Mesothelial cell of epicardium (in vitro differentiated cells): ENCODE data around the gene NDST3. TPM values are rescaled to one million over a fixed set of nuclear protein-coding genes. Genes with fewer than 3 reads are reported as not detected.
"Not testable (repeated sequence)": the region's sequence is repeated elsewhere in the genome, so short reads cannot be mapped to it uniquely, and the experiment has no call there.

Source experiments
- DNase-seq, 2 experiments: peaks; one replicate each; pipeline ENCODE4 v3.0.0; 2021; ENCODE audit warnings: low spot score in 2 of 2; ENCODE audit not compliant: unreplicated experiment in 2 of 2
- H3K27ac Mint-ChIP-seq: 2 replicates; pipeline ENCODE4 v1.8.0; 2021; ENCODE audit warnings: mixed read lengths
- H3K27me3 Mint-ChIP-seq: 2 replicates; pipeline ENCODE4 v1.8.0; 2021; ENCODE audit warnings: low read depth, mixed read lengths
- H3K36me3 Mint-ChIP-seq: 2 replicates; pipeline ENCODE4 v1.8.0; 2021; ENCODE audit warnings: mixed read lengths
- H3K4me1 Mint-ChIP-seq: 2 replicates; pipeline ENCODE4 v1.8.0; 2021; ENCODE audit warnings: mixed read lengths
- H3K4me3 Mint-ChIP-seq: 2 replicates; pipeline ENCODE4 v1.8.0; 2021; ENCODE audit warnings: mild to moderate bottlenecking, moderate library complexity, mixed read lengths
- H3K9me3 Mint-ChIP-seq: 2 replicates; pipeline ENCODE4 v1.8.0; 2021; ENCODE audit warnings: mixed read lengths
- total RNA-seq: library from RNA; stranded (reverse); gene quantifications from 3 replicates; pipeline ENCODE4 v1.2.1, GENCODE V29; 2021
- TF ChIP-seq, protein P1 (sequence below): fragments of 200-600 bp; sonication (generic); IDR thresholded peaks from one replicate; pipeline ENCODE4 v1.5.0; 2021; ENCODE audit warnings: antibody characterized with exemption; ENCODE audit not compliant: unreplicated experiment

The NDST3 gene
- total RNA-seq, 1 donor from 2014 or later: 5.1 TPM

DNA sequence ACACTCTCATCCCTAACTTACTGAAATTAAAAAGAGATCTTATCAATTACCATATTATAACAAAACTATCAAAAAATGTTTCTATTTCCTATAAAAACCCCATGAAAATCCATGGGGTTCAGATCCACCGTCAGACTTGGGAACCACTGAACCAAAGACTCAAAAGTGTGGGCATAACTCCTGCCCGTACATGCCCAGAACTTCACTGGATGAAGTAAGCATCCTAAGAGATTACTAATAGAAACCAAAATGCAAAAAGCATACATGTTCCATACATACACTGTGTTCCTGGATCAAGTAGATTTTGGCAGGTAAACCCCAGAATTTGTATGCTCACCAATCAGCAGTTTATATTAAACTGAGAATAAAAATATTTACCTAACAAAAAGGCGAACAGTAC is 252.4 kb downstream of the NDST3 start:
- Mint-ChIP-seq H3K27me3 (no peaks in the 10 kb centered on the region), H3K27ac (no peak overlapping the region), H3K36me3 (no peaks in the 10 kb centered on the region), H3K9me3 (no peaks in the 10 kb centered on the region), H3K4me1 (peaks cover 36% of the 10 kb centered on the region), H3K4me3 (no peak overlapping the region)
- DNase-seq: no peak
- TF ChIP-seq, protein P1, sequence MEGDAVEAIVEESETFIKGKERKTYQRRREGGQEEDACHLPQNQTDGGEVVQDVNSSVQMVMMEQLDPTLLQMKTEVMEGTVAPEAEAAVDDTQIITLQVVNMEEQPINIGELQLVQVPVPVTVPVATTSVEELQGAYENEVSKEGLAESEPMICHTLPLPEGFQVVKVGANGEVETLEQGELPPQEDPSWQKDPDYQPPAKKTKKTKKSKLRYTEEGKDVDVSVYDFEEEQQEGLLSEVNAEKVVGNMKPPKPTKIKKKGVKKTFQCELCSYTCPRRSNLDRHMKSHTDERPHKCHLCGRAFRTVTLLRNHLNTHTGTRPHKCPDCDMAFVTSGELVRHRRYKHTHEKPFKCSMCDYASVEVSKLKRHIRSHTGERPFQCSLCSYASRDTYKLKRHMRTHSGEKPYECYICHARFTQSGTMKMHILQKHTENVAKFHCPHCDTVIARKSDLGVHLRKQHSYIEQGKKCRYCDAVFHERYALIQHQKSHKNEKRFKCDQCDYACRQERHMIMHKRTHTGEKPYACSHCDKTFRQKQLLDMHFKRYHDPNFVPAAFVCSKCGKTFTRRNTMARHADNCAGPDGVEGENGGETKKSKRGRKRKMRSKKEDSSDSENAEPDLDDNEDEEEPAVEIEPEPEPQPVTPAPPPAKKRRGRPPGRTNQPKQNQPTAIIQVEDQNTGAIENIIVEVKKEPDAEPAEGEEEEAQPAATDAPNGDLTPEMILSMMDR: no peak

DNA sequence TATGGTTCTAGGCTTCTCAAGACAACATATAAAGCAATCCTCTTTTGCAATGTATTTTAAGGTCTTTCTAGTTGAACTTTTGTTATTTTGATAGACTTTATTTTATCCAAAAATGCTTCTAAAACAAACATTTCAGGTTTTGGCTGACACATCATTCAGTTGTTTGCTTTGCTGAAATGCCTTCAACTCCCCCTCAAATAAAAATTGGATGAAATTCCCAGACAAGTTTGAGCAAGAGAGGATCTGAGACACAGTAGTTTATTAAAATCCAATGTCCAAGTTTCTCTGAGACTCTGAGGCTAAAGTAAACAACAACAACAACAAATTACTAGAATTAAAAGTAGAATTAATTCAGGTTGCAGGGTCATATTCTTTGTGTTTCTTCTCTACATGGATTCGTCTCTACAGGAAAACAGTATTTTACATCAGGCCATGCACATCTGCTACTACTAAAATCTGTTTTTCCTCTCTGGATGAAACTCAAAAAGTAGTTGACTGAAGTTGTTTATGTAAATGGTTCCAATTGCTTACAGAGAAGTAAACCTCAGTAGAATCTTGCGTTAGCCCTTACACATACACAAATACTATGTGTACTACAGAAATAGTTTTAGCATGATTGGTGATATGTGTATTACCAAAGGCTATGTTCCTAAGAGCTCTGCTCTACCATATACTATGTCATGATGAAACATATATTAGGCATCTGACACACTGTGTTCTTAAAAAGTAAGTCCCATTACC is 253.6 kb downstream of the NDST3 start:
- no peak for DNase-seq
- no peaks in the 10 kb centered on the region for H3K27me3 Mint-ChIP-seq
- TF ChIP-seq, protein P1: no peak
- no peak overlapping the region for H3K4me3 Mint-ChIP-seq
- peaks cover 31% of the 10 kb centered on the region for H3K4me1 Mint-ChIP-seq
- no peaks in the 10 kb centered on the region for H3K36me3 Mint-ChIP-seq
- H3K9me3 Mint-ChIP-seq: no peaks in the 10 kb centered on the region
- H3K27ac Mint-ChIP-seq: no peak overlapping the region

- no peaks in the 10 kb centered on the region for H3K27me3 Mint-ChIP-seq
- no peak for DNase-seq
- no peak overlapping the region for H3K4me3 Mint-ChIP-seq
- H3K36me3 Mint-ChIP-seq: peaks cover 5% of the 10 kb centered on the region
- no peaks in the 10 kb centered on the region for H3K9me3 Mint-ChIP-seq
- TF ChIP-seq, protein P1: no peak
- peaks cover 31% of the 10 kb centered on the region for H3K4me1 Mint-ChIP-seq
- H3K27ac Mint-ChIP-seq: peak overlapping the region; percentile 57
These were observed 255.5 kb downstream of the NDST3 start for GRCh38 chr4:118289794-118290193.

DNA sequence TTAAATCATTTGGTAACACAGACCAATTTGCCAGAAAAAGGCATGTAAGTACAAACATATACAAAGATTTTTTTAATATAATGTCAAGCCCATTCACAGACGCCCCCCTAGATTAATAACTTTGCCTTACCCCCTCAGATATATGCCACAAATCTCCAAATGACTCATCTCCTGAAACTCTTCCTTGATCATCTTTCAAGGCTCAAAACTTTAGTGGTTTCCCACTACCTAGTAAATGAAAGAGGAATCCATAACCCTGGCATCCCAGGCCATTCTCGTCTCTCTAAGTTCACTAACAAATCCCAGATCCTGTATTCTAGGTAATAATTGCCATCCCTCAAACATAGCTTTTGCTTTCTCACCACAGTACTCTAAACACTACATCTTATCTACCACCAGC is 256.7 kb downstream of the NDST3 start:
- Mint-ChIP-seq H3K9me3 (no peaks in the 10 kb centered on the region), H3K4me1 (peaks cover 30% of the 10 kb centered on the region), H3K4me3 (no peak overlapping the region), H3K27ac (peak overlapping the region; percentile 58), H3K27me3 (no peaks in the 10 kb centered on the region), H3K36me3 (peaks cover 5% of the 10 kb centered on the region)
- TF ChIP-seq, protein P1: no peak
- DNase-seq: no peak

- Mint-ChIP-seq H3K27ac (no peak overlapping the region), H3K4me3 (no peak overlapping the region), H3K36me3 (peaks cover 7% of the 10 kb centered on the region), H3K9me3 (no peaks in the 10 kb centered on the region), H3K4me1 (no peaks in the 10 kb centered on the region), H3K27me3 (no peaks in the 10 kb centered on the region)
- TF ChIP-seq, protein P1: no peak
- DNase-seq: no peak
These were observed 262.4 kb downstream of the NDST3 start for GRCh38 chr4:118296729-118297128.

DNA sequence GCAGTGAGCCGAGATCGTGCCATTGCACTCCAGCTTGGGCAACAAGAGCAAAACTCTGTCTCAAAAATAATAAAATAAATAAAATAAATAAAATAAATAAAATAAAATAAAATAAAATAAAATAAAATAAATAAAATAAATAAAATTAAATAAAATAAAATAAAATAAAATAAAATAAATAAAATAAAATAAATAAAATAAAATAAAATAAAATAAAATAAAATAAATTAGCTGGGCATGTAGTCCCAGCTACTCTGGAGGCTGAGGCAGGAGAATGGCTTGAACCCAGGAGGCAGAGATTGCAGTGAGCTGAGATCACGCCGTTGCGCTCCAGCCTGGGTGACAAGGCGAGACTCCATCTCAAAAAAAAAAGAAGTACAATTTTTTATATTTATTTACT is 265.3 kb downstream of the NDST3 start:
- not testable (repeated sequence) for H3K9me3 Mint-ChIP-seq, DNase-seq

More for the DNA sequence above, 265.3 kb downstream of the NDST3 start:
- not testable (repeated sequence) for H3K27me3 Mint-ChIP-seq, H3K27ac Mint-ChIP-seq, H3K36me3 Mint-ChIP-seq, H3K4me3 Mint-ChIP-seq, H3K4me1 Mint-ChIP-seq
